ENCODE measurements around the gene SYPL1. TPM values are rescaled to one million over a fixed set of nuclear protein-coding genes. Genes with fewer than 3 reads are reported as not detected.

Gene SYPL1
- 94.2 and 103 TPM in 2 replicates for total RNA-seq
- polyA plus RNA-seq = 96.9 and 110 TPM in 2 replicates

DNA sequence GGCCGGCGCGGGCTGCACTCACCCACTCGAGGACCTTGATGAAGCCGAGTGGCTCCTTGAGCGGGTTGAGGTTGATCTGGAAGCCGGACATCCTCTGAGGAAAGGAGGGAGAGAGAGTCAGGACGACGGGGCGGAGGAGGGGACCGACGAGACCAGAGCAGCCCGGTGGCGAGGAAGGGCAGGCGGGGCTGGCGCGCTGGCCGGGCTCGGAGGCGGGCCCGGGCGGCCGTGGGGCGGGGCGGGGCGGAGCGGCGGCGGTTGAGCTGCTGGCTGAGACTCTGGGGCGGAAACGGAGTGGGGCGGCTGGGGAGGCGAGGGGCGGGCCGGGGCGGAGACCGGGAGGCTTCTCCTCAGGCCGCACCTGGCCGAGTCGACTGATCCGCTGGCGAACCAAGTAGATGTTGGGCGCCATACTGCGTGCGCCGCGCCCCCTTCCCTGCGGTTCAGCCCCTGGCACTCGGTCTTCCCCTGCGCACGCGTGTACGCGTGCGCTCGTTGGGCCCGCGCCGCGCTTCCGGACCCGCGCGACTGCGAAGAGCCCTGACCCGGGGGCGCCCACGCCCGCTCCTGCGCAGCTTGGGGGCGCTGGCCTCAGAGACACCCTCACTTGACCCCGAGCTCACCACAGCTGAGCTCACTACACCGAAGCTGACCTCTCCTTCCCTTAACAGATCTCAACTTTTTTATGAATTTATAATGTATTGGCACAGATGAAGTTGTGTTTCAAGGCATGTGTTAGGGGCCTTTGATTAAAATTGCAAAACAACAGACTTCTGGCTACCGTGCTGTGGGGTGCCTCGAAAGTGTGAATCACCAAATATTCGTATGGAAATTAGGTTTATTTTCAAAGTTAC is at the start of gene SYPL1:
Gene SYPL1 (minus strand): TSS at position 195 of the 854 bp plus-strand sequence. CDS start 104 bp downstream, at position 91.
- Histone ChIP-seq H3K27me3 (no peaks in the 10 kb centered on the region), H3K4me3 (peak within 1 kb of the TSS; percentile 95), H3K9me2 (replicated peaks; ENCODE audit: insufficient read depth) (no peaks in the 10 kb centered on the region), H3K4me2 (peak within 1 kb of the TSS; percentile 82), H3K36me3 (replicated peaks; ENCODE audit: insufficient read depth, low read depth) (no peaks in the 10 kb centered on the region), H3K9me3 (ENCODE audit: low read depth) (no peaks in the 10 kb centered on the region), H4K20me1 (ENCODE audit: insufficient read depth, poor library complexity, severe bottlenecking) (peaks cover 36% of the 10 kb centered on the region), H2AFZ (peak within 1 kb of the TSS; percentile 97), H3K4me1 (ENCODE audit: insufficient read depth) (peaks cover 25% of the 10 kb centered on the region), H3K27ac (peak within 1 kb of the TSS; percentile 100), H3K79me2 (peaks cover 42% of the 10 kb centered on the region)
- 3% methylated on average over 50 of the region's 76 CpGs for WGBS (ENCODE audit: low lambda C conversion rate, missing lambda C conversion rate)
- peak; percentile 96 for DNase-seq (ENCODE audit: low spot score)
- TF ChIP-seq EZH2phosphoT487 (IDR thresholded peaks at IDR 0.05; ENCODE audit: low read depth, severe bottlenecking, unreplicated experiment) = no peak
- TF ChIP-seq, protein P1, sequence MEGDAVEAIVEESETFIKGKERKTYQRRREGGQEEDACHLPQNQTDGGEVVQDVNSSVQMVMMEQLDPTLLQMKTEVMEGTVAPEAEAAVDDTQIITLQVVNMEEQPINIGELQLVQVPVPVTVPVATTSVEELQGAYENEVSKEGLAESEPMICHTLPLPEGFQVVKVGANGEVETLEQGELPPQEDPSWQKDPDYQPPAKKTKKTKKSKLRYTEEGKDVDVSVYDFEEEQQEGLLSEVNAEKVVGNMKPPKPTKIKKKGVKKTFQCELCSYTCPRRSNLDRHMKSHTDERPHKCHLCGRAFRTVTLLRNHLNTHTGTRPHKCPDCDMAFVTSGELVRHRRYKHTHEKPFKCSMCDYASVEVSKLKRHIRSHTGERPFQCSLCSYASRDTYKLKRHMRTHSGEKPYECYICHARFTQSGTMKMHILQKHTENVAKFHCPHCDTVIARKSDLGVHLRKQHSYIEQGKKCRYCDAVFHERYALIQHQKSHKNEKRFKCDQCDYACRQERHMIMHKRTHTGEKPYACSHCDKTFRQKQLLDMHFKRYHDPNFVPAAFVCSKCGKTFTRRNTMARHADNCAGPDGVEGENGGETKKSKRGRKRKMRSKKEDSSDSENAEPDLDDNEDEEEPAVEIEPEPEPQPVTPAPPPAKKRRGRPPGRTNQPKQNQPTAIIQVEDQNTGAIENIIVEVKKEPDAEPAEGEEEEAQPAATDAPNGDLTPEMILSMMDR (IDR thresholded peaks at IDR 0.05; ENCODE audit: poor library complexity) = peak; percentile 4
- TF ChIP-seq EZH2 (IDR thresholded peaks at IDR 0.05; ENCODE audit: borderline replicate concordance) = no peak

- H3K9me2 ChIP-seq (replicated peaks; ENCODE audit: insufficient read depth) = no peaks in the 10 kb centered on the region
- H3K4me3 ChIP-seq = no peak overlapping the region
- no peak for TF ChIP-seq EZH2phosphoT487 (IDR thresholded peaks at IDR 0.05; ENCODE audit: low read depth, severe bottlenecking, unreplicated experiment)
- TF ChIP-seq EZH2 (IDR thresholded peaks at IDR 0.05; ENCODE audit: borderline replicate concordance) = no peak
- no peaks in the 10 kb centered on the region for H3K36me3 ChIP-seq (replicated peaks; ENCODE audit: insufficient read depth, low read depth)
- peaks cover 6% of the 10 kb centered on the region for H3K4me1 ChIP-seq (ENCODE audit: insufficient read depth)
- no peaks in the 10 kb centered on the region for H3K9me3 ChIP-seq (ENCODE audit: low read depth)
- no peak for DNase-seq (ENCODE audit: low spot score)
- no peak overlapping the region for H3K27ac ChIP-seq
- H4K20me1 ChIP-seq (ENCODE audit: insufficient read depth, poor library complexity, severe bottlenecking) = no peaks in the 10 kb centered on the region
- no peak overlapping the region for H2AFZ ChIP-seq
- H3K4me2 ChIP-seq = no peak overlapping the region
- no peaks in the 10 kb centered on the region for H3K79me2 ChIP-seq
- H3K27me3 ChIP-seq = peaks cover 10% of the 10 kb centered on the region
- WGBS (ENCODE audit: low lambda C conversion rate, missing lambda C conversion rate) = 88% methylated on average over 4 of the region's 4 CpGs
Observed at GRCh38 chr7:106155027-106155426, 42.9 kb upstream of the SYPL1 start.

DNA sequence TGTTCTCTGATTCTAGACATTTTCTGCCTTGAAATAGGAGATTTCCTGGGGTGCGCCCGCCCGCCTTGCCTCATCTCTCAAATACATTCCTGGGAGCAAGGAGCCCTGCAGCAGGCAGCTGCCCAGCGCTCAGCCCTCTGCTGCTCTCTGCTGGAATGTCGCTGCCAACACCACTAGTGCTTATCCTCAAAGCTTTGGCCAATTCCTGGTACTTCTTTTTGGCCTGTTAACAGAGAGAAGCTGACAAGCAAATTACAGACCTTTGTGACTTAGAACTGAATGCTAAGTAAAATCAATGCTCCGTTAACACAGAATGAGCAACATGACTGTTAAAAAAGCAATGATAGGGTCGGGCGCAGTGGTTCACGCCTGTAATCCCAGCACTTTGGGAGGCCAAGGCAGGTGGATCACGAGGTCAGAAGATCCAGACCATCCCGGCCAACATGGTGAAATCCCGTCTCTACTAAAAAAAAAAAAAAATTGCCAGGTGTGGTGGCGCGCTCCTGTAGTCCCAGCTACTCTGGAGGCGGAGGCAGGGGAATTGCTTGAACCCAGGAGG is 41.9 kb upstream of the SYPL1 start:
- Histone ChIP-seq H3K79me2 (no peaks in the 10 kb centered on the region), H3K27ac (no peak overlapping the region), H3K4me3 (no peak overlapping the region), H3K36me3 (replicated peaks; ENCODE audit: insufficient read depth, low read depth) (no peaks in the 10 kb centered on the region), H3K4me2 (peak overlapping the region; percentile 18), H3K27me3 (peaks cover 10% of the 10 kb centered on the region), H4K20me1 (ENCODE audit: insufficient read depth, poor library complexity, severe bottlenecking) (no peaks in the 10 kb centered on the region), H3K9me2 (replicated peaks; ENCODE audit: insufficient read depth) (no peaks in the 10 kb centered on the region), H3K9me3 (ENCODE audit: low read depth) (no peaks in the 10 kb centered on the region), H3K4me1 (ENCODE audit: insufficient read depth) (peaks cover 6% of the 10 kb centered on the region), H2AFZ (no peak overlapping the region)
- TF ChIP-seq EZH2 (IDR thresholded peaks at IDR 0.05; ENCODE audit: borderline replicate concordance) (no peak), EZH2phosphoT487 (IDR thresholded peaks at IDR 0.05; ENCODE audit: low read depth, severe bottlenecking, unreplicated experiment) (no peak)
- TF ChIP-seq, protein P1 (IDR thresholded peaks at IDR 0.05; ENCODE audit: poor library complexity) = peak; percentile 94
- peak; percentile 89 for DNase-seq (ENCODE audit: low spot score)
- WGBS (ENCODE audit: low lambda C conversion rate, missing lambda C conversion rate) = 59% methylated on average over 14 of the region's 15 CpGs

DNA sequence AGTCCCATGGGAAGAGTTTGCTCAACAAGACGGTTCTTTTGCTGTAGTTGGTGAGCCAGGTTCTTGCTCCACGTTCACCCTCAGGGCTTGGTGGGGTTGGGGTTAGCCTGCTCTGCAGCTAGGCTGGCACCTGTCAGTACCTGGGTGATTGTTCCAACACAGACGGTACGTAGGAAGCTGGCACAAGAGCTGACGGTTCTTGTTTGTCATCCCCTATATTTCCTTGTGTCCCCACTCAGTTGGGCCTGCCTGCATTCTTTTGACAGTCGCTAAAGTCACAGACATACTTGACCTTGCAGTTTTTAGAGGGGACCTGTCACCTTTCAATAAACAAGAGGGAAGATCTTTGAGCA is 40.2 kb upstream of the SYPL1 start:
- H3K4me3 ChIP-seq = no peak overlapping the region
- no peaks in the 10 kb centered on the region for H4K20me1 ChIP-seq (ENCODE audit: insufficient read depth, poor library complexity, severe bottlenecking)
- H3K9me2 ChIP-seq (replicated peaks; ENCODE audit: insufficient read depth) = no peaks in the 10 kb centered on the region
- H3K4me2 ChIP-seq = no peak overlapping the region
- H3K9me3 ChIP-seq (ENCODE audit: low read depth) = no peaks in the 10 kb centered on the region
- no peak overlapping the region for H3K27ac ChIP-seq
- DNase-seq (ENCODE audit: low spot score) = no peak
- peaks cover 6% of the 10 kb centered on the region for H3K27me3 ChIP-seq
- no peak overlapping the region for H2AFZ ChIP-seq
- TF ChIP-seq EZH2phosphoT487 (IDR thresholded peaks at IDR 0.05; ENCODE audit: low read depth, severe bottlenecking, unreplicated experiment) = no peak
- TF ChIP-seq, protein P1 (IDR thresholded peaks at IDR 0.05; ENCODE audit: poor library complexity) = no peak
- TF ChIP-seq EZH2 (IDR thresholded peaks at IDR 0.05; ENCODE audit: borderline replicate concordance) = no peak
- WGBS (ENCODE audit: low lambda C conversion rate, missing lambda C conversion rate) = 58% methylated on average over 6 of the region's 6 CpGs
- no peaks in the 10 kb centered on the region for H3K36me3 ChIP-seq (replicated peaks; ENCODE audit: insufficient read depth, low read depth)
- H3K79me2 ChIP-seq = no peaks in the 10 kb centered on the region
- peaks cover 6% of the 10 kb centered on the region for H3K4me1 ChIP-seq (ENCODE audit: insufficient read depth)

All from hepatocyte (in vitro differentiated cells).